BJ (cell line): ENCODE measurements around the gene IL13. TPM values are rescaled to one million over a fixed set of nuclear protein-coding genes. Genes with fewer than 3 reads are reported as not detected.

Source experiments
- CTCF ChIA-PET: fragments of 350-600 bp; formaldehyde crosslinking; extraction: SDS; loops from one replicate; lab custom pipeline; 2021; ENCODE audit warnings: antibody characterized with exemption, inconsistent platforms; lab: Yijun Ruan, JAX
- POLR2A ChIA-PET: fragments of 300-600 bp; sonication (Branson Sonifier 250); formaldehyde crosslinking; extraction: SDS; loops from one replicate; lab custom pipeline; 2021; ENCODE audit warnings: antibody characterized with exemption; lab: Charles Lee
- DNase-seq: peaks from one replicate; pipeline ENCODE4 v3.0.0-alpha.2; 2011; ENCODE audit warnings: low read depth
- H3K27me3 ChIP-seq: 2 replicates; pipeline ENCODE4 v1.6.0; 2011; ENCODE audit warnings: low read length; ENCODE audit not compliant: control insufficient read depth, insufficient read depth
- H3K36me3 ChIP-seq: 2 replicates; pipeline ENCODE4 v1.5.1; 2011; ENCODE audit warnings: low read length; ENCODE audit not compliant: control insufficient read depth, insufficient read depth
- H3K4me3 ChIP-seq: 2 replicates; pipeline ENCODE4 v1.5.1; 2011; ENCODE audit warnings: low read depth, mild to moderate bottlenecking, control low read depth, low read length
- polyA plus RNA-seq: library from polyadenylated mRNA; depleted of rRNA; stranded (reverse); fragments of >200 nt; gene quantifications from 2 replicates; pipeline ENCODE4 v1.2.3, GENCODE V29; 2011
- TF ChIP-seq, protein P1 (sequence below): IDR thresholded peaks from 2 replicates; pipeline ENCODE4 v1.5.1; 2011; ENCODE audit warnings: low read depth, mild to moderate bottlenecking, control low read depth, inconsistent platforms, low read length, moderate library complexity; ENCODE audit not compliant: insufficient read depth

The IL13 gene
- polyA plus RNA-seq, 1 experiment = not detected

DNA sequence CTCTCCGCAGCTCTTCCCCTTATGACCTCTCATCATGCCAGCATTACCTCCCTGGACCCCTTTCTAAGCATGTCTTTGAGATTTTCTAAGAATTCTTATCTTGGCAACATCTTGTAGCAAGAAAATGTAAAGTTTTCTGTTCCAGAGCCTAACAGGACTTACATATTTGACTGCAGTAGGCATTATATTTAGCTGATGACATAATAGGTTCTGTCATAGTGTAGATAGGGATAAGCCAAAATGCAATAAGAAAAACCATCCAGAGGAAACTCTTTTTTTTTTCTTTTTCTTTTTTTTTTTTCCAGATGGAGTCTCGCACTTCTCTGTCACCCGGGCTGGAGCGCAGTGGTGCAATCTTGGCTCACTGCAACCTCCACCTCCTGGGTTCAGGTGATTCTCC lies 20.7 kb upstream of the IL13 start:
- no peak overlapping the region for H3K4me3 ChIP-seq
- CTCF ChIA-PET = no interaction called here
- DNase-seq = no peak
- TF ChIP-seq, protein P1, sequence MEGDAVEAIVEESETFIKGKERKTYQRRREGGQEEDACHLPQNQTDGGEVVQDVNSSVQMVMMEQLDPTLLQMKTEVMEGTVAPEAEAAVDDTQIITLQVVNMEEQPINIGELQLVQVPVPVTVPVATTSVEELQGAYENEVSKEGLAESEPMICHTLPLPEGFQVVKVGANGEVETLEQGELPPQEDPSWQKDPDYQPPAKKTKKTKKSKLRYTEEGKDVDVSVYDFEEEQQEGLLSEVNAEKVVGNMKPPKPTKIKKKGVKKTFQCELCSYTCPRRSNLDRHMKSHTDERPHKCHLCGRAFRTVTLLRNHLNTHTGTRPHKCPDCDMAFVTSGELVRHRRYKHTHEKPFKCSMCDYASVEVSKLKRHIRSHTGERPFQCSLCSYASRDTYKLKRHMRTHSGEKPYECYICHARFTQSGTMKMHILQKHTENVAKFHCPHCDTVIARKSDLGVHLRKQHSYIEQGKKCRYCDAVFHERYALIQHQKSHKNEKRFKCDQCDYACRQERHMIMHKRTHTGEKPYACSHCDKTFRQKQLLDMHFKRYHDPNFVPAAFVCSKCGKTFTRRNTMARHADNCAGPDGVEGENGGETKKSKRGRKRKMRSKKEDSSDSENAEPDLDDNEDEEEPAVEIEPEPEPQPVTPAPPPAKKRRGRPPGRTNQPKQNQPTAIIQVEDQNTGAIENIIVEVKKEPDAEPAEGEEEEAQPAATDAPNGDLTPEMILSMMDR = no peak
- POLR2A ChIA-PET = no interaction called here
- H3K27me3 ChIP-seq = no peaks in the 10 kb centered on the region
- peaks cover 7% of the 10 kb centered on the region for H3K36me3 ChIP-seq

DNA sequence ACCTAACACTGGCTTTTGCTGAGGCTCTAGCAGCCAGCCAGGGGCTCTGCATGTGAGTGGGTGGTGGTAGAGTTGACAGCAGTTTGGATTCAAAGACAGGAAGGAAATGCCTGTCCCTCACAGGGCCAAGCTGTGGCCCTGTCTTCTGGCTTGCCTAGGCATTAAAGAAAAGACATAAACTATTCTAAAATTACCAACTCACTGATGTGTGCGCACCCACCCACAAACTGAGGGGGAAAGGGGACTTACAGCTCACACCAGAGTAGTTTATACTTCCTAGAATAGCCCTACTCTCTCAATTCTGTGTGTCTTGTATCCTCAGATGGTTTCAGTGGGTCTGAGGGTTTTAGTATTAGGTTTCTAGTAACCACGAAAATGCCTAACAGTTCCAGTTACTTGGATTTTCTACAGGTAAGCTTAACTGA lies 18.3 kb upstream of the IL13 start:
- H3K27me3 ChIP-seq = no peaks in the 10 kb centered on the region
- CTCF ChIA-PET = interaction anchor here (1.4 to 1.8 kb wide), 2 partner anchors 8 to 75 kb away, joined by 4 read pairs; no protein-coding TSS in a partner anchor
- TF ChIP-seq, protein P1 = no peak
- no peak overlapping the region for H3K4me3 ChIP-seq
- POLR2A ChIA-PET = no interaction called here
- peaks cover 8% of the 10 kb centered on the region for H3K36me3 ChIP-seq
- no peak for DNase-seq

DNA sequence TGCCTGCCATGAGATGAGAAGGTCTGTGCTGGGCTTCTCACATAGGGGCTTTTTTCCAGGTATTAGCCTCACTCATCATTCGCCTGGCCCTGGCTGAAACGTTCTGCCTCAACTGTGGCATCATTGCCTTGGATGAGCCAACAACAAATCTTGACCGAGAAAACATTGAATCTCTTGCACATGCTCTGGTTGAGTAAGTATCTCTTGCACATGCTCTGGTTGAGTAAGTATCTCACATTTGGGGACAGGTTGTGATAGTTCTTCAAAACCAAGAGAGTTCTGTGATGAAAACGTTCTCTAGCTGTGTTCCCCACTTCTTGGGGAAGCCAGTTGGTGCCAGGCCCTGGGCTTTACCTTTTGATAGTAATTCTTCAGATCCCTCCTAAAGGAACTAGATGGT lies 17.4 kb upstream of the IL13 start:
- Histone ChIP-seq H3K36me3 (peaks cover 7% of the 10 kb centered on the region), H3K4me3 (no peak overlapping the region), H3K27me3 (no peaks in the 10 kb centered on the region)
- no peak for DNase-seq
- ChIA-PET CTCF (interaction anchor here (1.4 to 1.8 kb wide), 2 partner anchors 9 to 74 kb away, joined by 4 read pairs; no protein-coding TSS in a partner anchor), POLR2A (no interaction called here)
- TF ChIP-seq, protein P1 = no peak

DNA sequence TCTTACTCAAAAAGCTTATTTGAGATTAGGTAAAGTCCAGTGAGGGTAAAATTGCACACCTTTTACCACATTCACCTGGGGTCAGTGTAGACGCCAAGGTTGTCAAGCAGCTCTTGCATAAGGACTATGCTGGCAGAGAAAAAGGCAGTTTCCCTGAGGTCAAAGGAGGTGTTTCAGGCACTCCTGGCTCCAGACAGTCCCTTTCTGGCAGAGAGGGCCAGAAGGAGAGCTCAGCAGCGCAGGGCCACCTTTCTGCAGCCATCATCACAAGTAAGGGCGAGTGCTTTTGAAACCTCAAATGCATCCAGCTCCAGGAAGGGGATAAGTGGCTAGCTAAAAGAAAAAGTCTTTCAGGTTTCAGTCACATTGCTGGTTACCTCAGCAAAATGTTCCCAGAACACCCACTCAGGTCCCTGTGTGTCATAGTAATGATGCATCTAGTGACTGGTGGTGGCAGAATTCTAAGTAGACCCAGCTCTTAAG lies 16.7 kb upstream of the IL13 start:
- H3K36me3 ChIP-seq = peaks cover 7% of the 10 kb centered on the region
- ChIA-PET CTCF (interaction anchor here (1.8 kb wide), 1 partner anchor 10 kb away, joined by 4 read pairs; no protein-coding TSS in a partner anchor), POLR2A (no interaction called here)
- TF ChIP-seq, protein P1 = no peak
- H3K27me3 ChIP-seq = no peaks in the 10 kb centered on the region
- DNase-seq = no peak
- H3K4me3 ChIP-seq = no peak overlapping the region

DNA sequence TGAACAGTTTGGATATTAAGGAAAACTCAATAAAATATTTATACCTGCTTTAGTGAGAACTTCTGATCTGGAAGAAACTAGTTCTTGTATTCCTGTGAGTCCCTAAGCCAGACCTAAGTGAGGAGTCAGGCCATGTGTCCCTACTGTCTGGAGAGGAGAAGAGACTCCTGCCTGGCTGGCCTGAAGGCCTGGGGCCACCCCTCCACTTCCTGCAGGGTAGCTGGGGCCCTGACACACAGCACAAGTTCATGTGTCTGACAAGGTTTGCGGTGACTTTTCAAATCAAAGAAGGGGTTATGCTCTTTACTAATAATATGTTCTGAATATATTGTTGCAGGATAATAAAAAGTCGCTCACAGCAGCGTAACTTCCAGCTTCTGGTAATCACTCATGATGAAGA lies 16.1 kb upstream of the IL13 start:
- Histone ChIP-seq H3K36me3 (peaks cover 7% of the 10 kb centered on the region), H3K4me3 (no peak overlapping the region), H3K27me3 (no peaks in the 10 kb centered on the region)
- DNase-seq = no peak
- CTCF ChIA-PET = no interaction called here
- TF ChIP-seq, protein P1 = no peak
- POLR2A ChIA-PET = no interaction called here
